Measurements from ENCODE around the gene USP53.
"Not testable (repeated sequence)": the region's sequence is repeated elsewhere in the genome, so short reads cannot be mapped to it uniquely, and the experiment has no call there.

Gene USP53

DNA sequence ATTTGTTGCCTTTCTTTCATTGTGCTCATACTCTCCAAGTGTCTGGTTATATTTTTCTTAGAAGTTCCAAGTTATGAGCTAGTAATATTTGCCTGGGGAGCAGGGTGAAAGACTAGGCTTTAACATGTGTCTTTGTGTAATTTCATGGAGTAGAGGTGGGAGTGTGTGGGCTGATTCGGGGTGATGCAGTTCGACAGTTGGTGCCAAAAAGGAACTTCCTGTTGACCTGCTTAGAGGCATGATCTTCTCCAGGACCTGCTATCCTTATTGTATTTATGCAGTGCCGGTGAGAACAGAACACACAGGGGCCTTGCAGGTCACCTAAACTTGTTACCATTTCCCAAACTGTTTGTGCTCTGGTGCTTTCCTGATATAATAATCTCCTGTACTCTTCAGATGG, 21.2 kb downstream of the USP53 start:
- Mint-ChIP-seq H3K9me3 (no peaks in the 10 kb centered on the region), H3K4me1 (ENCODE audit: low read depth in 2 of 2) (peaks cover 20 to 21% of the 10 kb centered on the region in 2 donors), H3K4me3 (no peak overlapping the region), H3K27ac (no peak overlapping the region), H3K36me3 (ENCODE audit: insufficient read depth) (no peaks in the 10 kb centered on the region), H3K27me3 (no peaks in the 10 kb centered on the region)
- peak; percentile 69 for ATAC-seq (replicated peaks)
- no peak for DNase-seq

DNA sequence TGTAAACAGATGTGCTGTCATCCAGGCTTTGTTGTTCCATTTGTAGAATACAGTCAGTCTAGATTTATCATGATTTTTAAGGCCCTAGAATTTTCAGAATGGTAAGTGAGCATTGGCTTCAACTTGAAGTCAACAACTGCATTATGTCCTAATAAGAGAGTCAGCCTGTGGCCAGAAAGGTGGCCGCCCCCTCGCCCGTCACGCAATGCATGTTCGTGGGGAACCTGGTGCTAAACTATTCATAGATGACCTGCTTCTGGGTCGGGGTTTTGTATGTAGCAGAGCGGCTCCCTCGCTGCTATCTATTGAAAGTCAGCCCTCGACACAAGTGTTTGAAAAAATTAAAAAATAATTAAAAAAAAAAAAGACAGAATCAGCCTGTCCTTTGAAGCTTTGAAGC, 24.7 kb downstream of the USP53 start:
- DNase-seq: no peak
- Mint-ChIP-seq H3K4me3 (no peak overlapping the region), H3K36me3 (ENCODE audit: insufficient read depth) (no peaks in the 10 kb centered on the region), H3K27ac (no peak overlapping the region), H3K27me3 (no peaks in the 10 kb centered on the region), H3K9me3 (no peaks in the 10 kb centered on the region), H3K4me1 (ENCODE audit: low read depth in 2 of 2) (peaks cover 17 to 21% of the 10 kb centered on the region in 2 donors)
- no peak for ATAC-seq (replicated peaks)

- Mint-ChIP-seq H3K27me3 (no peaks in the 10 kb centered on the region), H3K36me3 (ENCODE audit: insufficient read depth) (no peaks in the 10 kb centered on the region), H3K9me3 (no peaks in the 10 kb centered on the region), H3K4me3 (no peak overlapping the region), H3K4me1 (ENCODE audit: low read depth in 2 of 2) (peaks cover 17 to 21% of the 10 kb centered on the region in 2 donors), H3K27ac (peak overlapping the region in 1 of 2 donors; percentile 18)
- DNase-seq (no peak), ATAC-seq (replicated peaks) (no peak)
These were observed 25.1 kb downstream of the USP53 start for GRCh38 chr4:119237642-119238041.

- Mint-ChIP-seq H3K4me3 (no peak overlapping the region), H3K4me1 (ENCODE audit: low read depth in 2 of 2) (peaks cover 14 to 18% of the 10 kb centered on the region in 2 donors), H3K27ac (peak overlapping the region; percentile 18 to 20), H3K9me3 (no peaks in the 10 kb centered on the region), H3K27me3 (no peaks in the 10 kb centered on the region), H3K36me3 (ENCODE audit: insufficient read depth) (no peaks in the 10 kb centered on the region)
- no peak for ATAC-seq (replicated peaks)
- DNase-seq: no peak
These were observed 25.7 kb downstream of the USP53 start for GRCh38 chr4:119238068-119238722.

DNA sequence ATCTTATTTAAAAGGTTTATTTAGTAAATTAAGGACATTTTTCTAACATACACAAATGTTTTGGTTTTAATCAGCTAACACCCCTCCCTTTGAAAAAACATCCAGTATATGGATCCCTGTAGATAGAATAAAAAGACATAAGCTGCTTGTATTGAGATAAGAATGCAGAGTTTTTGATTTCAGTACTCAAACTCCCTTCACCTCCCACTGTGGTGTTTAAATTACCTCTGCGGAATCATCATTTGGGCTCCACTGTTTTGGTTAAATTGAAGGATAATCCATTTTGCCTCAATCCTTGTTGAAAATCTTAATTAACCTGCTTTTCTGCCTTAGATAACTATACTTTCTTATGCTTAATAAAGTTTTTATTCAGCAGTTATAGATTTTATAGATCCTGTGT, 27.6 kb downstream of the USP53 start:
- ATAC-seq (replicated peaks): no peak
- Mint-ChIP-seq H3K9me3 (no peaks in the 10 kb centered on the region), H3K36me3 (ENCODE audit: insufficient read depth) (no peaks in the 10 kb centered on the region), H3K4me3 (no peak overlapping the region), H3K27me3 (no peaks in the 10 kb centered on the region), H3K27ac (no peak overlapping the region), H3K4me1 (ENCODE audit: low read depth in 2 of 2) (peaks cover 6 to 8% of the 10 kb centered on the region in 2 donors)
- DNase-seq: no peak

- no peak for ATAC-seq (replicated peaks)
- no peaks in the 10 kb centered on the region for H3K9me3 Mint-ChIP-seq
- no peak for DNase-seq
- H3K4me1 Mint-ChIP-seq (ENCODE audit: low read depth in 2 of 2): peaks cover 6 to 8% of the 10 kb centered on the region in 2 donors
- H3K4me3 Mint-ChIP-seq: no peak overlapping the region
- no peak overlapping the region for H3K27ac Mint-ChIP-seq
- H3K27me3 Mint-ChIP-seq: no peaks in the 10 kb centered on the region
- no peaks in the 10 kb centered on the region for H3K36me3 Mint-ChIP-seq (ENCODE audit: insufficient read depth)
These were observed 28.1 kb downstream of the USP53 start for GRCh38 chr4:119240568-119240967.

GRCh38 chr4:119242417-119242816, 29.9 kb downstream of the USP53 start:
- ATAC-seq (replicated peaks) (no peak), DNase-seq (no peak)
- Mint-ChIP-seq H3K4me3 (no peak overlapping the region), H3K36me3 (ENCODE audit: insufficient read depth) (no peaks in the 10 kb centered on the region), H3K4me1 (ENCODE audit: low read depth in 2 of 2) (peaks cover 6 to 8% of the 10 kb centered on the region in 2 donors), H3K27me3 (no peaks in the 10 kb centered on the region), H3K27ac (no peak overlapping the region), H3K9me3 (no peaks in the 10 kb centered on the region)

GRCh38 chr4:119243868-119244267, 31.4 kb downstream of the USP53 start:
- no peaks in the 10 kb centered on the region for H3K9me3 Mint-ChIP-seq
- no peaks in the 10 kb centered on the region for H3K27me3 Mint-ChIP-seq
- H3K36me3 Mint-ChIP-seq (ENCODE audit: insufficient read depth): no peaks in the 10 kb centered on the region
- H3K4me1 Mint-ChIP-seq (ENCODE audit: low read depth in 2 of 2): no peaks in the 10 kb centered on the region
- DNase-seq (no peak), ATAC-seq (replicated peaks) (no peak)
- H3K4me3 Mint-ChIP-seq: no peak overlapping the region
- no peak overlapping the region for H3K27ac Mint-ChIP-seq

DNA sequence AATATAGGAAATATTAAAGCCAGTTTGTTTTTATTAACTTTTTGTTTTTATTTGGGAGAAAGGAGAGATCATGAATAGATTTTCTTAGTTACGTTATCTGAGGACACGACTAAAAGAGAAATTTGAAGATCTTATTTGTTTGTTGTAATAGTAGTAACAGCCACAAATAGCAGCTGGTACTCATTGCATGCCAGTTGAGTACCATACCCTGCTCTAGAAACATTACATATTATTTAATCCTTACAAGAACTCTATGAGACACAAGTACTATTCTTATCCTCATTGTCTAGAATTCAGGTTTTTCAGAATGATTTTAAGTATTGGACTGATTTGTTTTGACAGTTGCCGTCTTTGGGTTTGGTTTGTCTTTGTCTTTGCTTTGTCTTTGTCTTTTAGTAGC, 31.8 kb downstream of the USP53 start:
- ATAC-seq (replicated peaks) (no peak), DNase-seq (no peak)
- no peaks in the 10 kb centered on the region for H3K27me3 Mint-ChIP-seq
- no peaks in the 10 kb centered on the region for H3K36me3 Mint-ChIP-seq (ENCODE audit: insufficient read depth)
- no peaks in the 10 kb centered on the region for H3K4me1 Mint-ChIP-seq (ENCODE audit: low read depth in 2 of 2)
- H3K9me3 Mint-ChIP-seq: no peaks in the 10 kb centered on the region
- H3K4me3 Mint-ChIP-seq: no peak overlapping the region
- H3K27ac Mint-ChIP-seq: no peak overlapping the region

DNA sequence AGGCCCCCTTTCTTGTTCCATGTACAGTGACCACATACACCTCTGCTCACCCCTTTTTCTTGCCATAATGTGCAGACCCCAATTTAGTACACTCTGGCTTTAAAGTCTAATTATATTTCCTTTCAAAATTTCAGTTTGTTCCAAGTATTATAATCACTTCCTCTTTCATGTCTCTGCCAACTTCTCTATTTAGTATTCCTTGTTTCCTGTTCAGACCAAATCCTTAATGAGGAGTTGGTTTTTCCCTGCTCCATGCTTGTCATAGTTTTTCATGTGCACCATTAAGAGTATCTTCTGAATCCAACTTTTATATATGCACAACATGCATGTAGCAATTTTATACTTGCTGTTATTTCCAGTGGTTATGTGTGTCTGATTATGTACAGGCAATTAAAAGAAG, 32.3 kb downstream of the USP53 start:
- Mint-ChIP-seq H3K36me3 (ENCODE audit: insufficient read depth) (no peaks in the 10 kb centered on the region), H3K4me1 (ENCODE audit: low read depth in 2 of 2) (no peaks in the 10 kb centered on the region), H3K9me3 (no peaks in the 10 kb centered on the region), H3K27ac (no peak overlapping the region), H3K4me3 (no peak overlapping the region), H3K27me3 (no peaks in the 10 kb centered on the region)
- DNase-seq: no peak
- ATAC-seq (replicated peaks): no peak

DNA sequence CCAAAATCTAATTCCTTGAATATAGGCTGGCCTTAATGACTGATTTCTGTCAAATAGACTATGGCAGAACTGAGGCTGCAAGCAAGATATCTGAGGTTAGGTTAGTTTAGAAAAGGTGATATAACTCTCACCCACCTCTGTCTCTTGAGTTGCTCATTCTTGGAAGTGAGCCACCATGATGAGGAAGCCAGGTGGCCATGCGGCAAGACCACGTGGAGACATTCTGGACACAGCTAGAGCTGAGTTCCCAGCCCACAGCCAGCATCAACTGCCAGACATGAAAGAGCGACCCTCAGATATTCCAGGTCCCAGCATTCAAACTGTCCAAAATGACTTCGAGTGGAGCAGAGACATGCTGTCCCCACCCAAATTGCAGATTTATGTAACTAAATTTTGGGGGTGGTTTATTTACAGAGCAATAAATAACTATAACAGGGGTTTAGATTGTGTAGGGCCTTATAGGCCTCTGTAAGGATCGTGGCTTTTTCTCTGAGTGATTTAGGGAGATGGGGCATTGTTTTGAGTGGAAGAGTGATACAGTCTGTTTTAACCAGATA, 33.7 kb downstream of the USP53 start:
- ATAC-seq (replicated peaks): no peak
- DNase-seq: no peak
- H3K4me1 Mint-ChIP-seq (ENCODE audit: low read depth in 2 of 2): no peaks in the 10 kb centered on the region
- no peaks in the 10 kb centered on the region for H3K36me3 Mint-ChIP-seq (ENCODE audit: insufficient read depth)
- no peak overlapping the region for H3K4me3 Mint-ChIP-seq
- no peak overlapping the region for H3K27ac Mint-ChIP-seq
- H3K27me3 Mint-ChIP-seq: no peaks in the 10 kb centered on the region
- H3K9me3 Mint-ChIP-seq: no peaks in the 10 kb centered on the region

DNA sequence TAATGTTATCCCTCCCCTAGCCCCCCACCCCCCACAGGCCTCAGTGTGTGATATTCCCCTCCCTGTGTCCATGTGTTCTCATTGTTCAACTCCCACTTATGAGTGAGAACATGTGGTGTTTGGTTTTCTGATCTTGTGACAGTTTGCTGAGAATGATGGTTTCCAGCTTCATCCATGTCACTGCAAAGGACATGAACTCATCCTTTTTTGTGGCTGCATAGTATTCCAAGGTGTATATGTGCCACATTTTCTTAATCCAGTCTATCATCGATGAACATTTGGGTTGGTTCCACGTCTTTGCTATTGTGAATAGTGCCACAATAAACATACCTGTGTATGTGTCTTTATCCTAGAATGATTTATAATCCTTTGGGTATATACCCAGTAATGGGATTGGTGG, 38.5 kb downstream of the USP53 start:
- not testable (repeated sequence) for DNase-seq; H3K9me3 Mint-ChIP-seq; H3K27me3 Mint-ChIP-seq; ATAC-seq (replicated peaks); H3K4me3 Mint-ChIP-seq; H3K27ac Mint-ChIP-seq; H3K4me1 Mint-ChIP-seq (ENCODE audit: low read depth in 2 of 2); H3K36me3 Mint-ChIP-seq (ENCODE audit: insufficient read depth)

DNA sequence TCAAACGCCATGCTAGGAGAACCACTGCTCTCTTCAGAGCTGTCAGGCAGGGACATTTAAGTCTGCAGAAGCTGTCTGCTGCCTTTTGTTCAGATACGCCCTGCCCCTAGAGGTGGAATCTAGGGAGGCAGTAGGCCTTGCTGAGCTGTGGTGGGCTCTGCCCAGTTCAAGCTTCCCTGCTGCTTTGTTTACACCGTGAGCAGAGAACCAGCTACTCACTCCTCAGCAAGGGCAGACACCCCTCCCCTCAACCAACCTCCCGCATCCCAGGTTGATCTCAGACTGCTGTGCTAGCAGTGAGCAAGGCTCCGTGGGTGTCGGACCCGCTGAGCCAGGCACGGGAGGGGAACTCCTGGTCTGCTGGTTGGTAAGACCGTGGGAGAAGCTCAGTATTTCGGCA, 42.7 kb downstream of the USP53 start:
- ATAC-seq (replicated peaks); DNase-seq; H3K4me1 Mint-ChIP-seq (ENCODE audit: low read depth in 2 of 2); H3K9me3 Mint-ChIP-seq; H3K27me3 Mint-ChIP-seq; H3K4me3 Mint-ChIP-seq; H3K36me3 Mint-ChIP-seq (ENCODE audit: insufficient read depth); H3K27ac Mint-ChIP-seq: not testable (repeated sequence)

GRCh38 chr4:119260528-119260927, 48.0 kb downstream of the USP53 start:
- ATAC-seq (replicated peaks): no peak
- Mint-ChIP-seq H3K27me3 (no peaks in the 10 kb centered on the region), H3K27ac (no peak overlapping the region), H3K36me3 (ENCODE audit: insufficient read depth) (peaks cover 8% of the 10 kb centered on the region), H3K4me1 (ENCODE audit: low read depth in 2 of 2) (no peaks in the 10 kb centered on the region), H3K9me3 (no peaks in the 10 kb centered on the region), H3K4me3 (no peak overlapping the region)
- DNase-seq: no peak

Data from effector memory CD8-positive, alpha-beta T cell (primary cell).